ENCODE results near the gene IL19. TPM values are rescaled to one million over a fixed set of nuclear protein-coding genes. Genes with fewer than 3 reads are reported as not detected.

The IL19 gene
- total RNA-seq, 2 experiments from 2014 or later = not detected

DNA sequence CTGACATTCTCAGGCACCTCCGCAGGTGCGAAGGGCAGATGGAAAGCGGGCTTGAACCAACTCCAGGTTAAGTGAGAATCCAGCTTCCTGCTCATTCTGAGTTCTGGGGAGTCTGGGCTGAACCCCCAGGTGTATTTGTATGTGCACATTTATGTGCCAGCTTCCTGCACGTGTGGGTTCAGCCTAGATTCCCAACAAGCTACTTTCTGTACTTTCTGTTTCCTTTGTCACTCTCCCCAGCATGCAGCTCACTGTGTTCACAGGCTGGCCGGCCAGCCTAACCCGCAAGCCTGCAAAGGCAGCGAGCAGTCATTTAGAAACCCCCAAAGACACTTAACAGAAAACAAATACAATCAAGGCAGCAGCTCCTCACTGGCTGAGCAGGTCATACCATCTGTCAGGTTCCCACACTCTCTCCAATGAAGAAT, 1.3 kb upstream of the IL19 start:
- Histone ChIP-seq H4K20me1 (ENCODE audit: insufficient read depth, low read length) (no peaks in the 10 kb centered on the region), H3K36me3 (ENCODE audit: insufficient read depth, low read length) (no peaks in the 10 kb centered on the region), H3K79me2 (ENCODE audit: insufficient read depth, low read depth, low read length) (no peaks in the 10 kb centered on the region), H3K4me1 (ENCODE audit: insufficient read depth, low read length, poor library complexity, severe bottlenecking) (peaks cover 26% of the 10 kb centered on the region), H3K4me3 (ENCODE audit: low read depth, low read length, poor library complexity, severe bottlenecking) (no peak overlapping the region), H3K4me2 (ENCODE audit: low read length) (no peak overlapping the region), H2AFZ (ENCODE audit: low read length) (no peak overlapping the region), H3K9me2 (ENCODE audit: insufficient read depth, low read length) (no peaks in the 10 kb centered on the region), H3K27ac (ENCODE audit: low read depth, low read length, poor library complexity, severe bottlenecking) (no peak overlapping the region), H3K9me3 (ENCODE audit: low read length) (no peaks in the 10 kb centered on the region)
- POLR2A ChIA-PET = interaction anchor here (0.6 to 4.7 kb wide), 5 partner anchors 9 to 203 kb away, joined by 3 to 15 read pairs (median 3); no protein-coding TSS in a partner anchor
- TF ChIP-seq, protein P1, sequence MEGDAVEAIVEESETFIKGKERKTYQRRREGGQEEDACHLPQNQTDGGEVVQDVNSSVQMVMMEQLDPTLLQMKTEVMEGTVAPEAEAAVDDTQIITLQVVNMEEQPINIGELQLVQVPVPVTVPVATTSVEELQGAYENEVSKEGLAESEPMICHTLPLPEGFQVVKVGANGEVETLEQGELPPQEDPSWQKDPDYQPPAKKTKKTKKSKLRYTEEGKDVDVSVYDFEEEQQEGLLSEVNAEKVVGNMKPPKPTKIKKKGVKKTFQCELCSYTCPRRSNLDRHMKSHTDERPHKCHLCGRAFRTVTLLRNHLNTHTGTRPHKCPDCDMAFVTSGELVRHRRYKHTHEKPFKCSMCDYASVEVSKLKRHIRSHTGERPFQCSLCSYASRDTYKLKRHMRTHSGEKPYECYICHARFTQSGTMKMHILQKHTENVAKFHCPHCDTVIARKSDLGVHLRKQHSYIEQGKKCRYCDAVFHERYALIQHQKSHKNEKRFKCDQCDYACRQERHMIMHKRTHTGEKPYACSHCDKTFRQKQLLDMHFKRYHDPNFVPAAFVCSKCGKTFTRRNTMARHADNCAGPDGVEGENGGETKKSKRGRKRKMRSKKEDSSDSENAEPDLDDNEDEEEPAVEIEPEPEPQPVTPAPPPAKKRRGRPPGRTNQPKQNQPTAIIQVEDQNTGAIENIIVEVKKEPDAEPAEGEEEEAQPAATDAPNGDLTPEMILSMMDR (conservative IDR thresholded peaks at IDR 0.05; ENCODE audit: low read length) = no peak
- TF ChIP-seq EZH2phosphoT487 (IDR thresholded peaks at IDR 0.05; ENCODE audit: borderline replicate concordance, low read depth, low read length) = no peak
- intact Hi-C loops (cut with micrococcal nuclease; ENCODE audit: unreplicated experiment) = no loop called here
- DNase-seq (ENCODE audit: low spot score) = no peak
- no TSS peak for BruUV-seq (replicated peaks)
- CTCF ChIA-PET (ENCODE audit: unreplicated experiment) = interaction anchor here (0.8 kb wide), 1 partner anchor 9 kb away, joined by 3 read pairs; no protein-coding TSS in a partner anchor

DNA sequence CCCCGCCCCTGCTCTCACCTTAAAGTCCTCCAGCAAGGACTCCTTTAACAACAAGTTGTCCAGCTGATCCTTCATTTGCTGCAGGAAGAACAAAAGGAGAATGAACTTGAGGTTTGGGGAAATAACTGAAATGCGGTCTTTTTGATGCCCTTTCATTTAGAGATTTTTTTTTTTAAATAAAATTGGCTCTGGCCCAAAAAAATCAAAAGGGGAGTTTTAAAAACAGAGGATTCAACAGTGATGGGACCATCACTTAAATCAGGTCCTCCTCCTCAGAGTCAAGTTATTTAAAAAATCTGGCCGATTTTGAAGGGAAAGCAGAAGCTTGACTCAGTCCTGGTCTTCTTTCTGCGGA, 742 bp downstream of the IL19 start:
- CTCF ChIA-PET (ENCODE audit: unreplicated experiment) = no interaction called here
- intact Hi-C loops (cut with micrococcal nuclease; ENCODE audit: unreplicated experiment) = no loop called here
- no peak overlapping the region for H2AFZ ChIP-seq (ENCODE audit: low read length)
- H3K36me3 ChIP-seq (ENCODE audit: insufficient read depth, low read length) = no peaks in the 10 kb centered on the region
- TF ChIP-seq, protein P1 (conservative IDR thresholded peaks at IDR 0.05; ENCODE audit: low read length) = no peak
- no peak for TF ChIP-seq EZH2phosphoT487 (IDR thresholded peaks at IDR 0.05; ENCODE audit: borderline replicate concordance, low read depth, low read length)
- no peak for DNase-seq (ENCODE audit: low spot score)
- peaks cover 29% of the 10 kb centered on the region for H3K4me1 ChIP-seq (ENCODE audit: insufficient read depth, low read length, poor library complexity, severe bottlenecking)
- no peaks in the 10 kb centered on the region for H3K79me2 ChIP-seq (ENCODE audit: insufficient read depth, low read depth, low read length)
- no peak overlapping the region for H3K4me3 ChIP-seq (ENCODE audit: low read depth, low read length, poor library complexity, severe bottlenecking)
- H3K27ac ChIP-seq (ENCODE audit: low read depth, low read length, poor library complexity, severe bottlenecking) = no peak overlapping the region
- H3K9me2 ChIP-seq (ENCODE audit: insufficient read depth, low read length) = no peaks in the 10 kb centered on the region
- H3K9me3 ChIP-seq (ENCODE audit: low read length) = no peaks in the 10 kb centered on the region
- BruUV-seq (replicated peaks) = no TSS peak
- H4K20me1 ChIP-seq (ENCODE audit: insufficient read depth, low read length) = no peaks in the 10 kb centered on the region
- no peak overlapping the region for H3K4me2 ChIP-seq (ENCODE audit: low read length)
- POLR2A ChIA-PET = interaction anchor here (1.1 to 4.7 kb wide), 3 partner anchors 9 to 31 kb away, joined by 3 to 15 read pairs (median 11); no protein-coding TSS in a partner anchor

DNA sequence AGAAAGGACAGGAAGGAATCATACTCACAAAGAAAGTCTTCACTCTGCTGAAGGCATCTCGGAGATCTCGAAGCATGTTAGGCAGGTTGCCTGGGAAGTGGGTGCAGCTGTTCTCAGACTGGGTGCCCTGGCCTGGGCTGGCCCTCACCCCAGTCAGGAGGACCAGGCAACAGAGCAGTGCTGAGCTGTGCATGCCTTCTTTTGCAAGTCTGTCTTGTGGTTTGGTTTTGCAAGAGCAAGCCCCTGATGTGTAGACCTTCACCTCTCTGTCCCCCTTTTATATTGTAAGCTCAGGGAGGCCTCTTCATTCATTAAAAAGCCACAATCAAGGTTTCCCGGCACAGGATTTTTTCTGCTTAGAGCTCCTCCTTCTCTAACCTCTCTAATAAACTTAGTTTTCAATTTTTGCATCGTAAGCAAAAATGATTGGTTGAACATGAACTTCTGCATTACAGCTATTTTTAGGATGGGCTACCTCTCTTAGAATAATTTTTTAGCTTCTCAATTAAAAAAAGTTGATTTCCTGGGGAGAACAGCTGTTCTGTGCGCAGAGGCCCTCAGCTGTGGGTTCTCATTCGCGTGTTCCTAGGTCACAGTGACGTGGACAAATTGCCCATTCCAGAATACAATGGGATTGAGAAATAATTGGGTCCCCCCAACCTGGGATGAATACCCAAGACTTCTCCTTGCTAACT, 1.8 kb downstream of the IL19 start, which contains the start of gene IL10:
Gene IL10, minus strand, starts transcription at position 252 of the 695 bp plus-strand sequence. Its CDS starts 59 bp downstream, at position 193.
- H3K27ac ChIP-seq (ENCODE audit: low read depth, low read length, poor library complexity, severe bottlenecking) = no peak within 1 kb of the TSS
- no peak within 1 kb of the TSS for H3K4me2 ChIP-seq (ENCODE audit: low read length)
- H3K79me2 ChIP-seq (ENCODE audit: insufficient read depth, low read depth, low read length) = no peaks in the 10 kb centered on the region
- no peak for DNase-seq (ENCODE audit: low spot score)
- no peak within 1 kb of the TSS for H2AFZ ChIP-seq (ENCODE audit: low read length)
- H3K4me3 ChIP-seq (ENCODE audit: low read depth, low read length, poor library complexity, severe bottlenecking) = no peak within 1 kb of the TSS
- TF ChIP-seq, protein P1 (conservative IDR thresholded peaks at IDR 0.05; ENCODE audit: low read length) = no peak
- no peak for TF ChIP-seq EZH2phosphoT487 (IDR thresholded peaks at IDR 0.05; ENCODE audit: borderline replicate concordance, low read depth, low read length)
- CTCF ChIA-PET (ENCODE audit: unreplicated experiment) = interaction anchor here (0.5 kb wide), 1 partner anchor 255 kb away, joined by 3 read pairs; no protein-coding TSS in a partner anchor
- H3K4me1 ChIP-seq (ENCODE audit: insufficient read depth, low read length, poor library complexity, severe bottlenecking) = peaks cover 29% of the 10 kb centered on the region
- BruUV-seq (replicated peaks) = no TSS peak
- POLR2A ChIA-PET = interaction anchor here (0.6 to 4.7 kb wide), 3 partner anchors 10 to 320 kb away, joined by 3 to 15 read pairs (median 3); no protein-coding TSS in a partner anchor
- no peaks in the 10 kb centered on the region for H3K9me3 ChIP-seq (ENCODE audit: low read length)
- intact Hi-C loops (cut with micrococcal nuclease; ENCODE audit: unreplicated experiment) = no loop called here
- H4K20me1 ChIP-seq (ENCODE audit: insufficient read depth, low read length) = no peaks in the 10 kb centered on the region
- H3K9me2 ChIP-seq (ENCODE audit: insufficient read depth, low read length) = no peaks in the 10 kb centered on the region
- no peaks in the 10 kb centered on the region for H3K36me3 ChIP-seq (ENCODE audit: insufficient read depth, low read length)

Measured in OCI-LY7 (cell line).